Loucy (cell line): ENCODE data around the gene PLEKHO1.

Experiments
- EZH2phosphoT487 ChIP-seq: fragments of 200-600 bp; IDR thresholded peaks from 2 replicates; pipeline ENCODE4 v1.6.1; 2018; ENCODE audit warnings: antibody characterized with exemption, mild to moderate bottlenecking, moderate library complexity, borderline replicate concordance
- TF ChIP-seq, protein P1 (sequence below): fragments of 200-600 bp; sonication (generic); conservative IDR thresholded peaks from 2 replicates; pipeline ENCODE4 v1.5.1; 2014; ENCODE audit warnings: mild to moderate bottlenecking, antibody characterized with exemption, low read length

- TF ChIP-seq, protein P1, sequence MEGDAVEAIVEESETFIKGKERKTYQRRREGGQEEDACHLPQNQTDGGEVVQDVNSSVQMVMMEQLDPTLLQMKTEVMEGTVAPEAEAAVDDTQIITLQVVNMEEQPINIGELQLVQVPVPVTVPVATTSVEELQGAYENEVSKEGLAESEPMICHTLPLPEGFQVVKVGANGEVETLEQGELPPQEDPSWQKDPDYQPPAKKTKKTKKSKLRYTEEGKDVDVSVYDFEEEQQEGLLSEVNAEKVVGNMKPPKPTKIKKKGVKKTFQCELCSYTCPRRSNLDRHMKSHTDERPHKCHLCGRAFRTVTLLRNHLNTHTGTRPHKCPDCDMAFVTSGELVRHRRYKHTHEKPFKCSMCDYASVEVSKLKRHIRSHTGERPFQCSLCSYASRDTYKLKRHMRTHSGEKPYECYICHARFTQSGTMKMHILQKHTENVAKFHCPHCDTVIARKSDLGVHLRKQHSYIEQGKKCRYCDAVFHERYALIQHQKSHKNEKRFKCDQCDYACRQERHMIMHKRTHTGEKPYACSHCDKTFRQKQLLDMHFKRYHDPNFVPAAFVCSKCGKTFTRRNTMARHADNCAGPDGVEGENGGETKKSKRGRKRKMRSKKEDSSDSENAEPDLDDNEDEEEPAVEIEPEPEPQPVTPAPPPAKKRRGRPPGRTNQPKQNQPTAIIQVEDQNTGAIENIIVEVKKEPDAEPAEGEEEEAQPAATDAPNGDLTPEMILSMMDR, result no peak
- no peak for TF ChIP-seq EZH2phosphoT487
Measured at GRCh38 chr1:150144606-150145005, 5.1 kb upstream of the PLEKHO1 start.
